ENCODE measurements around the gene OLFML2A.

The OLFML2A gene

DNA sequence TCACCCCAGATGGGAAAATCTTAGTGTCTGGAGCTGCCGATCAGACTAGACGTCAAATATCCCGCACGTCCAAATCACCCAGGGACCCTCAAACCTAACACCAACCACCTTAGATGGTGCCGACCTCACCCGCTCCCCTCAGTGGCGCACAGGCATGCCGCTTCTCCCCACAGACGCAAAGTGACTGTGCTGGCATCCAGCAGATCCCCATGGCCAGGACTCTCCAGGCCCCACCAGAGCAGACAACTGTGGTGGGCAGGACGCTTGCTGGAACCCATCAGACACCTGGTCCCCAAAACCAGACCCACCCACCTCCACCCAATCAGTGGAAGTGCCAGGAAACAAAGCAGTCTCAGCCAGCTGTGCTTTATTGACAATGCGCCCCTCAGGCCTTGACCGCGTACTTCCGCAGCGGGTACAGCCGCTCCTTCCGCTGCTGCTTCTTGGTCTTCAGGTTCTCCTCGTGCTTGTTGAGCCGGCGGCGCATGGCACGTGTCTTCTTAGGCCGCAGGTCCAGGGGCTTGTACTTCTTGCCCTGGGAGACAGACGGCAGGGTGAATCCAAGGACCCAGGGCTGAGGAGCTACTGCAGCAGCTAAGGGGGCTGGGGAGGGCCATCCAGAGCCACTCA is 80.7 kb downstream of the OLFML2A start:
- no peak for DNase-seq

DNA sequence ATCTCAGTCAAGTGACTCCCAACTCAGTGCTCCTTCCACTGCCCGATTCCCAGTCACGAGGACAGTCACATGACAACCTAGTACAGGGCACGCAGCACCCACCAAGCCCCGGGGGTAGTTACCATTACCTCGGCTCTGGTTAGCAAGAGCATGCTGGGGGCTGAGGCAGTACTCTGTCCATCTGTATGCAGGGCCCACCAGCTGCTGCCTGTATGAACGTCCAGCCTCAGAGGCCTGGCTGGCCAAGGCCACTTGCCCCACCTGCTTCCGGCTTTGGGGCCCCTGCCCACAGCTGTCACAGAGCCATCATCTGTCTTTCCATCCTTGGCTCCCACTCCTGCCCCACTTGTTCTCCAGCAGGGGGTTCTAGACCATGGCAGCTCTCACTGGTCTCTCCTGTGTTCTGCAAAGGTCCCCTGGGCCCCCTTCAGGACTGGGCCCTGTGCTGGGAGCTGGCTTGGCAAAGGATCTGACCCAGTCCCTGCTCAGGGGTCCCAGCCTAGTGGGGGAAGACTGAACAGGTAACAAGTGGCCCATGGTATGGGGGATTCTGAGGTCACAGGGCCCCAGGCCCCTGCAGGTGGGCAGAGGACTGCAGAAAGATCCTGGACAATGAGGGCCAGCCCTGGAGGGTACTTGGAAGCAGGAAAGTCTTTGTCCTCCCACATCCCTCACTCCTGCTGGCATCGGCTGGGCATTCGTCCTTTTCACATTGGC is 81.6 kb downstream of the OLFML2A start:
- no peak for DNase-seq

DNA sequence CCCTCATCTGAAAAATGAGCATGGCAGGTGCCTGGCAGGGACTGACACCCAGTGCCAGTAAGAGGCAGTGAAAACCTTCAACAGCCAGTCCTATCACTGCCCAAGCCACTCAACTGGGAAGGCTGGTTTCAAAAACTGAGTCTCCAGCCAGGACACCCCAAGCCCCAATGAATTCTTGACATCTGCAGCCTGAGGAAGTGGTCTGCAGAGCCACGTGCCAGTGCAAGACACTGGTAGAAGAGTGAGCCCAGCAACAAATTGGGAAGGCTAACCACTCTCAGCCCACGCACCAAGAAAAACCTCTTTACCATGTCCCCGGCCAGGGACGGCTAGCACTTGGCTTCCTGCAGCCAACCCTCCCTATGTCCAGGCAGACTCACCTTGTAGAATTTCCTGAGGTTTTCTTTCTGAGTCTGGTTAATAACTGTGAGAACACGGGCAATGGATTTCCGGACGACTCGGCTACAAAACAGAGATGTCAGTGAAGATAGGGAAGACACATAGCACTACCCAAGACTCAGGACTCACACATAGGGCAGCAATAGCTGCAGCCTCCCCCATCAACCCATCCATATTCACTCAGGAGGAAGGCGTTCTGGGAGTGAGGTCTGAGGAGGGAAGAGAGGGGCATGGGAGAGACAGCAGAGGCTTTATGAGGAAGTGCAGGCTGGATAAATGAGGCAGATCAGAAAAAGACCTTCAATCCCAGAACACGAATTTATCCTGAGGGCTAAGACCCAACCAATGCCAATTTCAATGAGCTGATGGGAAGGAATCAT is 83.1 kb downstream of the OLFML2A start:
- no peak for DNase-seq

DNA sequence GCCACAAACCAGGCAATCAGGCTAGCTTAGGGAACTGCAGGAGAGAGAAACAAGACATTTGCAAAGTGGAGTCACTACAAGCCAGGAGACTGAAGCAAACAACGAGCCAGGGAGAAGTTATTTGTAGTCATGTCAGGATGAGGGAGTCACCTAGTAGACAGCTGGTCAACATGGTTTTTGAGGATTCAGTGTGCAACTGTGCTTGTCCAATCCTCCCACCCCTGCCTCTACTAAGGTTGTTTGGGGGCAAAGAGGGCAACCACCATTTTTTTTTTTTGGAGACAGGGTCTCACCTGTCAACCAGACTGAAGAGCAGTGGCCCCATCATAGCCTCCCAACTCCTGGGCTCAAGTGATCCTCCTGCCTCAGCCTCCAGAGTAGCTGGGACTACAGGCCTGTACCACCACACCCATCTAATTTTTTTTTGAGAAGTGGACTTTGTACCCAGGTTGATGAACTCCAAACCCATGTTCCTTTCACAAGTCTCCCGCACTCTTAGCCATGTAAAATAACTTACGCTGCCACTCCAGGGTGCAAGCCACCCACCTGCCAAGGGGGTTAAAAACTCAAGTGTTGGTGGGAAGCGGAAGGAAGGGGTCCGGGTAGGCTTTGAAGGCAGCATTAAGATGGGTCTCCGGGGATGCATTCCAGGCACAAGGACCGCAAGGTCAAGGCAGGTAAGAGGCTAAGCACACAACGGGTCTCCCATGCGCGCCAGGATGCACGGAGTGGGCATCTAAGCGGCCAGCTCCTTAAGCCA is 83.8 kb downstream of the OLFML2A start:
- DNase-seq, result no peak

DNA sequence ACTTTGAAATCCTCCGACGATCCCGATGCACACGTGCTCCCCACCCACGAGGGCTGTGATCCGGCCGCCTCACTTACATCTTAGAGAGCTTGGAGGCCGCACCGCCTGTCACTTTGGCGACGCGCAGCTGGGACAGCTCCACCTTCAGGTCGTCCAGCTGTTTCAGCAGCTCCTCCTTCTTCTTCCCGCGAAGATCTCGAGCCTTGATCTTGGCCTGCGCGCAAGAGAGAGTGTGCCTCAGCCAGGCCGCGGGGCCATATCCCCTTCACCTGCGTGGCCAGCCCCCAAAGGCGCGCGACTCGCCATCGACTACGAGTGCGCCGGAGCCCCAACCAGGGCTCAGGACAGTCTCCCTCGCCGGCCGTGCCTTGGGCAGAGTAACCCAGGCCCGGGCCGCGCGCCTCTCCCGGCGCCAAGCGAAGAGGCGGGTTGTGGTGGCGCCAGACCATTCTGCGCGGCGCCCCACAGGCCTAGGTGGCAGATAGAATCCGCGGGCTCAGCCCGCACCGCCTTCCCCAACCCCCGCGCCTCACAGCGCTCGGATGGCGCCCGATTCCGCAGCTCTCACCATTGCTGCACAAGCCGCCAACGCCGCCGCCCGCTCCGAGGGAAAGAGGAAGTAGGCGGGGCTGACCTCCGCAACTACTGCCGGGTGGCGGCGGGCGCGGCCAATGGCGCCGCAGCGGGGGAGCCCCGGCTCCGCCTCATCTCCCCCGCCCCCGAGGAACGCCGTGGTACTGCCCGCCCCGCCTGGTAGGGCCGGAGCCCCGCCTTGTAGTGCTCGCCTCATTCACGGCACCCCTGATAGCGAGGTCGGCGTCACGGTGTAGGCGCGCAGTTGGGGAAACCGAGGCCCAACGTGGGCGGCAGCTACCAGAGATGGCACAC is 84.7 kb downstream of the OLFML2A start, which contains the start of the genes ARPC5L and RPL35:
Gene ARPC5L (plus strand): TSS at position 789 of the 888 bp plus-strand sequence. CDS start 7,161 bp downstream, outside the sequence.
Gene RPL35 (minus strand): TSS at position 616 of the 888 bp plus-strand sequence. CDS start 45 bp downstream, at position 571.
- peak; percentile 92 for DNase-seq

DNA sequence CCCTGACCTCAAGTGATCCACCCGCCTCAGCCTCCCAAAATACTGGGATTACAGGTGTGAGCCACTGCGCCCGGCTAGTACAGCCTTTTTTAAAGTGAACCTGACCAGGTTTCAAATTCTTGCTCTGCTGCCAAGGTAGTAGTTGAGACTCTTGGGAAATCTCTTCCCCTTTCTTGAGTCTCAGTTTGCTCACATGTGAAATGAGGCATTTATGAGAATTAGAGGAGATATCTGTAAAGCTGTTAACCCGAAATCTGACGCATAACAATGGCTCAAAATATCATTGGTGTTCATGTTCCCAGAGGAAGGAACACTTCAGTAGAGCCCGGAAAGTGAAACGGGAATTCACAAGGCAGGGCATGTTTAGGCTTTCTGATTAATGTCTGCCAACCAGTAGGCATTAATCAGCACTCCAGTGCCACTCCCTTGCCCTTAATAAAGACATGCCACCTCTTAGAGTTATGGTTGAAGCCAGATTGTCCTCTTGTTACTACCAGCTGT is 86.5 kb downstream of the OLFML2A start:
- DNase-seq, result peak; percentile 90

All from DMS79 treated with DMSO at 0.1 percent for 48 hours (cell line).